Neural crest cell (in vitro differentiated cells): Measurements from ENCODE around the gene UGT1A10. TPM values are rescaled to one million over a fixed set of nuclear protein-coding genes. Genes with fewer than 3 reads are reported as not detected.

ENCODE experiments used
- DNase-seq: peaks from one replicate; pipeline ENCODE4 v3.0.0; 2021; ENCODE audit warnings: low read depth, mixed read lengths, low spot score
- H3K27ac Mint-ChIP-seq: one replicate; pipeline ENCODE4 v1.8.0; 2021; ENCODE audit warnings: mild to moderate bottlenecking, mixed read lengths; ENCODE audit not compliant: unreplicated experiment
- H3K27me3 Mint-ChIP-seq: 2 replicates; pipeline ENCODE4 v1.8.0; 2021; ENCODE audit warnings: low read depth, mild to moderate bottlenecking, mixed read lengths
- H3K36me3 Mint-ChIP-seq: 2 replicates; pipeline ENCODE4 v1.8.0; 2021; ENCODE audit warnings: low read depth, mild to moderate bottlenecking, mixed read lengths
- H3K4me1 Mint-ChIP-seq: 2 replicates; pipeline ENCODE4 v1.8.0; 2021; ENCODE audit warnings: mixed read lengths
- H3K4me3 Mint-ChIP-seq: one replicate; pipeline ENCODE4 v1.8.0; 2021; ENCODE audit warnings: mild to moderate bottlenecking, mixed read lengths
- H3K9me3 Mint-ChIP-seq: 2 replicates; pipeline ENCODE4 v1.8.0; 2021; ENCODE audit warnings: mixed read lengths
- total RNA-seq: library from RNA; stranded (reverse); gene quantifications from 2 replicates; pipeline ENCODE4 v1.2.1, GENCODE V29; 2021
- TF ChIP-seq, protein P1 (sequence below): fragments of 200-600 bp; sonication (generic); conservative IDR thresholded peaks from 2 replicates; pipeline ENCODE4 v1.5.0; 2021; ENCODE audit warnings: antibody characterized with exemption, mild to moderate bottlenecking

Gene UGT1A10
- total RNA-seq, 1 donor from 2014 or later: not detected

DNA sequence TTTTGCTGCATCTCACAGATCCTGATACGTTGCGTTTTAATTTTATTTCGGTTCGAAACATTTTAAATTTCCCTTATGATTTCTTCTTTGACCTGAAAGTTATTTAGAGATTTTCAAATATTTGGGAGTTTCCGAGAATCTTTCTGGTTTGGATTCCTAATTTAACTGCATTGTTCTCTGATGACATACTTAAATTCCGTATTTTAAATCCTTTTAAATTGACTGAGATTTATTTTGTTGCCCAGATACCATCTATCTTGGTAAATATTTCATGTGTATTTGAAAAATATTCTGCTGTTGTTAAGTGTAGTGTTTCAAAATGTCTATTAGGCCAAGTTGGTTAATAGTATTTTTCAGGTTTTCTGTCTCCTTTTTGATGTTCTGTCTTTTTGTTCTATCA lies 179.6 kb downstream of the UGT1A10 start:
- TF ChIP-seq, protein P1, sequence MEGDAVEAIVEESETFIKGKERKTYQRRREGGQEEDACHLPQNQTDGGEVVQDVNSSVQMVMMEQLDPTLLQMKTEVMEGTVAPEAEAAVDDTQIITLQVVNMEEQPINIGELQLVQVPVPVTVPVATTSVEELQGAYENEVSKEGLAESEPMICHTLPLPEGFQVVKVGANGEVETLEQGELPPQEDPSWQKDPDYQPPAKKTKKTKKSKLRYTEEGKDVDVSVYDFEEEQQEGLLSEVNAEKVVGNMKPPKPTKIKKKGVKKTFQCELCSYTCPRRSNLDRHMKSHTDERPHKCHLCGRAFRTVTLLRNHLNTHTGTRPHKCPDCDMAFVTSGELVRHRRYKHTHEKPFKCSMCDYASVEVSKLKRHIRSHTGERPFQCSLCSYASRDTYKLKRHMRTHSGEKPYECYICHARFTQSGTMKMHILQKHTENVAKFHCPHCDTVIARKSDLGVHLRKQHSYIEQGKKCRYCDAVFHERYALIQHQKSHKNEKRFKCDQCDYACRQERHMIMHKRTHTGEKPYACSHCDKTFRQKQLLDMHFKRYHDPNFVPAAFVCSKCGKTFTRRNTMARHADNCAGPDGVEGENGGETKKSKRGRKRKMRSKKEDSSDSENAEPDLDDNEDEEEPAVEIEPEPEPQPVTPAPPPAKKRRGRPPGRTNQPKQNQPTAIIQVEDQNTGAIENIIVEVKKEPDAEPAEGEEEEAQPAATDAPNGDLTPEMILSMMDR: no peak

DNA sequence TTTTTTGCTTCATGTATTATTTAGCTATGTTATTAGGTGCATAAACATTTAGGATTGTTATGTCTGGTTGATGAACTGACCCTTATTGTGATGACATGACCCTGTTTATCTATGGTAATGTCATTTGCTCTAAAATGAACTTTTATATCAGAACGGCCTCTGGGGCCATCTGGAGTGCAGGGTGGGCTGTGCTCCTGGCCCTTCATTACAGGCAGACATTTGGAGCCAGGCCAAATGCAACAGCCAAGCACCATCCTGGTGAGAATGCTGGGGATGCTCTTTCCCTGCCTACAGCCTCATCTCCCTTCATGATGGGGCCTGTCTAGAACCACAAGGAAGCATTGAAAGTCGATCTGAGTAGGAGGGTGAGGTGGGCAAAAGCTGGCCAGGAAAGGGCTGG lies 180.1 kb downstream of the UGT1A10 start:
- TF ChIP-seq, protein P1: no peak
- Mint-ChIP-seq H3K9me3 (no peaks in the 10 kb centered on the region), H3K27me3 (no peaks in the 10 kb centered on the region), H3K4me3 (no peak overlapping the region), H3K36me3 (no peaks in the 10 kb centered on the region), H3K27ac (no peak overlapping the region), H3K4me1 (peaks cover 12% of the 10 kb centered on the region)
- no peak for DNase-seq

More for the DNA sequence above, 179.6 kb downstream of the UGT1A10 start:
- Mint-ChIP-seq H3K27ac (no peak overlapping the region), H3K36me3 (no peaks in the 10 kb centered on the region), H3K4me1 (peaks cover 12% of the 10 kb centered on the region), H3K27me3 (no peaks in the 10 kb centered on the region), H3K9me3 (no peaks in the 10 kb centered on the region), H3K4me3 (no peak overlapping the region)
- DNase-seq: no peak

DNA sequence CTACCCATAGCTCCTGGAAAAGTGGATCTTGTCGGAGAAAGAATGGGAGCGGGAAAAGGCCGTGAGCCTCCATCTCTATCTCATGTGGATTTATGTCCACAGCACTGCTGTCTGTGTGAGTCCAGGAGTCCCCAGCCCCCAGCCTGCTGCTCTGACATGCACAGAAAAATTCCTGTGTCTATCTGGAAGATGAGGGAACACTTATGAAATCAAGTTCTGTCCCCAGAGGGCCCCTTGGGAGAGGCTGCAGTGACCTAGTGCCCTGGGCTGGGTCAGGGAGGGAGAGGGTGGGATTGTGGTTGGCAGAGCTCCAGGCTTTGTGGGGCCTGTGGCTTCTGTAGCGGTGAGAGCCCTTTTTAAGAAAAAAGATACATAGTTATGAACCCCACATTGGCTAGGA lies 180.5 kb downstream of the UGT1A10 start:
- DNase-seq: no peak
- Mint-ChIP-seq H3K27ac (no peak overlapping the region), H3K36me3 (no peaks in the 10 kb centered on the region), H3K4me3 (no peak overlapping the region), H3K4me1 (peaks cover 12% of the 10 kb centered on the region), H3K27me3 (no peaks in the 10 kb centered on the region), H3K9me3 (no peaks in the 10 kb centered on the region)
- TF ChIP-seq, protein P1: no peak

DNA sequence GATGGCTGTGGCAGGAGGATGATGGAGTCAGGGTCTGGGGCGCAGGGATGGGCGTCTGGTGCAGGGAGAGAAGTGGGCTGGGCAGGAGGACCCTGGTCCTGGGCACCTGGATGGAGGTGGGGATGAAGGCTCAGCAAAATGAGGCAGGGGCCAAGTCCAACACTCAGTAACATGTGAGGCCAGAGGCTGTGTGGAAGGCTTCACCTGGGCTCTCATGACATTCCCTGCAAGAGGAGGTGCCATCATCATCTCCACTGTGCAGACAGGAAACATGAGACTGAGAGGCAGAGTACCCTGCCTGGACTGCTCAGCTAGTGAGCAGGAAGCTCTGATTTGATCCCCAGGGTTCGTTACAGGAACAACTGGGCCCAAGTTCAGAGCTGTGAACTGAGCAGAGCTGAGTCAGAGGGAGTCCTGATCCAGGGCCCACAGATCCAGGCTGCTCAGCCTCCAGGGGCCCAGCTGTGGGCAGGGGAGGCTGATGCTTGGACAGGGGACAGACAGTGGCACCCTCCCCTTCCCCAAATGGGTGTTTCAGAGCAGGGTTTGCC lies 181.2 kb downstream of the UGT1A10 start:
- Mint-ChIP-seq H3K27ac (no peak overlapping the region), H3K27me3 (no peaks in the 10 kb centered on the region), H3K9me3 (no peaks in the 10 kb centered on the region), H3K36me3 (no peaks in the 10 kb centered on the region), H3K4me3 (no peak overlapping the region), H3K4me1 (peaks cover 12% of the 10 kb centered on the region)
- TF ChIP-seq, protein P1: no peak
- no peak for DNase-seq

DNA sequence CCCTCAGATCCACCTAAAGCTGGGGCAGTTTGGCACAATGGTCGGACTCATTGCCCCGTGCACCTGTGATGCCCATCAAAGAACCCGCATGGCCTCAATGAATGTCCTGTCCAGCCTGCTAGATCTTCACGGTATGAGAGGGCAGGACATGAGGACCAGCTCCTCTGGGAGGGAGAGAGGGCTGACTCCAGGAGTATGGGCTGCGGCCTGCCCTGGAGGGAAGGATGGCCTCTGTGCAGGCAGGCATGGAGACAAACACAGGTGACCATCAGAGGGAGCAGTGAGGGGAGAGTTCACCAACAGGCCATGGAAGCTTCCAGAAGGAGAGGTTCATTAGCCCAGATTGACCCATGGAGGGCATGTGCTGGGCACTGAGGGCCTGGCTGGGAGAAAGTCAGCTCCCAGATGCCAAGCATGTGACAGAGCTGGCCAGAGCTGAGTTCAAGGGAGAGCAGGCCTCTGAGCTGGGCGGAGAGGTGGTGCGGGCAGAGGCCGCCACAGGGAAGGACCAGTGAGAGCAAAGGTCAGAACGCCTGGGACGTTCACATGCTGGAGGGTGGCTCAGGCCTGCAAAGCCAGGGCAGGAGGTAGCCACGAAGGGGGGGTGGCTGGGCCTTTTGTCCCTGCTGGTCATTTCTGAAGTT lies 181.9 kb downstream of the UGT1A10 start:
- peaks cover 12% of the 10 kb centered on the region for H3K4me1 Mint-ChIP-seq
- no peak for DNase-seq
- H3K27me3 Mint-ChIP-seq: no peaks in the 10 kb centered on the region
- H3K4me3 Mint-ChIP-seq: no peak overlapping the region
- no peaks in the 10 kb centered on the region for H3K36me3 Mint-ChIP-seq
- no peaks in the 10 kb centered on the region for H3K9me3 Mint-ChIP-seq
- TF ChIP-seq, protein P1: no peak
- H3K27ac Mint-ChIP-seq: no peak overlapping the region
